H9 (cell line): ENCODE results near the gene NKIRAS2. TPM values are rescaled to one million over a fixed set of nuclear protein-coding genes. Genes with fewer than 3 reads are reported as not detected.

ENCODE experiments used
- DNase-seq: peaks from one replicate; pipeline ENCODE4 v3.0.0-alpha.2; 2017
- H2AFZ ChIP-seq: one replicate; pipeline ENCODE4 v1.6.1; 2013; ENCODE audit warnings: mild to moderate bottlenecking, low read length, control low read depth, moderate library complexity
- H2AK5ac ChIP-seq: 2 replicates; pipeline ENCODE4 v1.6.1; 2013; ENCODE audit warnings: low read length, control low read depth, mixed read lengths; ENCODE audit not compliant: insufficient read length
- H2BK120ac ChIP-seq: one replicate; pipeline ENCODE4 v1.6.1; 2013; ENCODE audit warnings: low read depth, mild to moderate bottlenecking, low read length, control low read depth, inconsistent platforms; ENCODE audit not compliant: poor library complexity, severe bottlenecking
- H2BK12ac ChIP-seq: 2 replicates; pipeline ENCODE4 v1.6.1; 2013; ENCODE audit warnings: low read length, control low read depth, mixed read lengths, low read depth; ENCODE audit not compliant: insufficient read length
- H2BK15ac ChIP-seq: 2 replicates; pipeline ENCODE4 v1.6.1; 2013; ENCODE audit warnings: low read depth, low read length, control low read depth
- H2BK20ac ChIP-seq: one replicate; pipeline ENCODE4 v1.6.1; 2013; ENCODE audit warnings: low read depth, mild to moderate bottlenecking, low read length, control low read depth, inconsistent platforms; ENCODE audit not compliant: poor library complexity, severe bottlenecking
- H2BK5ac ChIP-seq: 2 replicates; pipeline ENCODE4 v1.6.1; 2013; ENCODE audit warnings: low read length, control low read depth, mixed read lengths; ENCODE audit not compliant: insufficient read length
- H3K14ac ChIP-seq: 2 replicates; pipeline ENCODE4 v1.6.1; 2013; ENCODE audit warnings: low read length, control low read depth; ENCODE audit not compliant: insufficient read depth
- H3K18ac ChIP-seq: 2 replicates; pipeline ENCODE4 v1.6.1; 2013; ENCODE audit warnings: low read depth, mild to moderate bottlenecking, mixed read lengths, low read length, control low read depth; ENCODE audit not compliant: insufficient read length
- H3K23ac ChIP-seq: 2 replicates; pipeline ENCODE4 v1.6.1; 2013; ENCODE audit warnings: low read length, control low read depth, mixed read lengths, low read depth; ENCODE audit not compliant: insufficient read length
- H3K23me2 ChIP-seq: 2 replicates; pipeline ENCODE4 v1.6.1; 2013; ENCODE audit warnings: low read depth, mild to moderate bottlenecking, mixed read lengths, low read length, control low read depth; ENCODE audit not compliant: insufficient read length, poor library complexity, severe bottlenecking
- H3K27ac ChIP-seq: 2 replicates; pipeline ENCODE4 v1.5.1; 2013; ENCODE audit warnings: low read length, control low read depth, mixed read lengths, low read depth; ENCODE audit not compliant: insufficient read length
- H3K27me3 ChIP-seq: 2 replicates; pipeline ENCODE4 v1.6.1; 2013; ENCODE audit warnings: low read length, control low read depth, inconsistent platforms; ENCODE audit not compliant: insufficient read depth
- H3K4ac ChIP-seq: 2 replicates; pipeline ENCODE4 v1.6.1; 2013; ENCODE audit warnings: low read depth, mild to moderate bottlenecking, control low read depth, inconsistent platforms, low read length, moderate library complexity
- H3K4me1 ChIP-seq: 2 replicates; pipeline ENCODE4 v1.6.1; 2013; ENCODE audit warnings: low read length, control low read depth, inconsistent platforms; ENCODE audit not compliant: insufficient read depth
- H3K4me2 ChIP-seq: 2 replicates; pipeline ENCODE4 v1.6.1; 2013; ENCODE audit warnings: low read length, control low read depth, mixed read lengths; ENCODE audit not compliant: insufficient read length, insufficient read depth
- H3K56ac ChIP-seq: 2 replicates; pipeline ENCODE4 v1.6.1; 2013; ENCODE audit warnings: low read depth, mild to moderate bottlenecking, mixed read lengths, low read length, control low read depth; ENCODE audit not compliant: insufficient read length
- H3K79me1 ChIP-seq: 2 replicates; pipeline ENCODE4 v1.6.1; 2013; ENCODE audit warnings: low read depth, mild to moderate bottlenecking, moderate library complexity, low read length, control low read depth, inconsistent platforms; ENCODE audit not compliant: insufficient read depth, poor library complexity, severe bottlenecking
- H3K79me2 ChIP-seq: 2 replicates; pipeline ENCODE4 v1.6.1; 2013; ENCODE audit warnings: low read length, control low read depth, inconsistent platforms; ENCODE audit not compliant: insufficient read depth
- H3K9ac ChIP-seq: 2 replicates; pipeline ENCODE4 v1.6.1; 2013; ENCODE audit warnings: low read length, control low read depth, mixed read lengths; ENCODE audit not compliant: insufficient read length; ENCODE audit errors: extremely low read depth
- H3K9me3 ChIP-seq: one replicate; pipeline ENCODE4 v1.6.1; 2013; ENCODE audit warnings: low read depth, low read length, inconsistent platforms; ENCODE audit not compliant: control insufficient read depth
- H3T11ph ChIP-seq: one replicate; pipeline ENCODE4 v1.6.1; 2013; ENCODE audit warnings: mild to moderate bottlenecking, low read length, control low read depth, inconsistent platforms
- H4K20me1 ChIP-seq: one replicate; pipeline ENCODE4 v1.6.1; 2013; ENCODE audit not compliant: control insufficient read depth, insufficient read length, insufficient read depth
- H4K5ac ChIP-seq: 2 replicates; pipeline ENCODE4 v1.6.1; 2013; ENCODE audit warnings: low read depth, mild to moderate bottlenecking, mixed read lengths, low read length, control low read depth; ENCODE audit not compliant: insufficient read length
- H4K8ac ChIP-seq: replicated peaks from 2 replicates; pipeline ENCODE4 v1.6.1; 2013; ENCODE audit warnings: low read length, control low read depth, mixed read lengths, low read depth; ENCODE audit not compliant: insufficient read length
- H4K91ac ChIP-seq: 2 replicates; pipeline ENCODE4 v1.6.1; 2013; ENCODE audit warnings: low read depth, mild to moderate bottlenecking, moderate library complexity, mixed read lengths, low read length, control low read depth; ENCODE audit not compliant: insufficient read length
- H3K27ac Mint-ChIP-seq, 3 experiments: 2 replicates in 2 of 3; 3 replicates in 1 of 3; pipeline ENCODE4 v1.8.0; 2020 to 2021; ENCODE audit warnings: mixed read lengths in 3 of 3, mild to moderate bottlenecking in 1 of 3, moderate library complexity in 1 of 3
- H3K27me3 Mint-ChIP-seq: 2 replicates; pipeline ENCODE4 v1.8.0; 2021; ENCODE audit warnings: low read depth, mild to moderate bottlenecking, moderate library complexity, mixed read lengths
- H3K36me3 Mint-ChIP-seq, 3 experiments: 2 replicates in 2 of 3; 3 replicates in 1 of 3; pipeline ENCODE4 v1.8.0; 2020 to 2021; ENCODE audit warnings: low read depth in 3 of 3, mixed read lengths in 3 of 3; ENCODE audit not compliant: insufficient read depth in 1 of 3
- H3K4me1 Mint-ChIP-seq, 2 experiments: 2 replicates each; pipeline ENCODE4 v1.8.0; 2020; ENCODE audit warnings: mixed read lengths in 2 of 2
- H3K4me3 Mint-ChIP-seq, 2 experiments: 2 replicates in 1 of 2; 3 replicates in 1 of 2; pipeline ENCODE4 v1.8.0; 2020 to 2021; ENCODE audit warnings: mild to moderate bottlenecking in 2 of 2, mixed read lengths in 2 of 2, moderate library complexity in 1 of 2
- H3K9me3 Mint-ChIP-seq, 2 experiments: 2 replicates in 1 of 2; 3 replicates in 1 of 2; pipeline ENCODE4 v1.8.0; 2020; ENCODE audit warnings: mild to moderate bottlenecking in 2 of 2, mixed read lengths in 2 of 2, moderate library complexity in 1 of 2
- CTCF ChIP-seq: fragments of 200-600 bp; sonication (generic); conservative IDR thresholded peaks from 3 replicates; pipeline ENCODE4 v1.8.0; 2021; ENCODE audit warnings: antibody characterized with exemption, mild to moderate bottlenecking
- WGBS: extraction: QIAGEN DNeasy Blood & Tissue Kit; methylation state at CpG from one replicate; pipeline ENCODE4 v1.1.7; 2013; ENCODE audit warnings: missing lambda C conversion rate, low lambda C conversion rate, mixed read lengths; ENCODE audit not compliant: insufficient read length; ENCODE audit errors: extremely low coverage; 5-methylcytosine and 5-hydroxymethylcytosine counted together
- total RNA-seq: library from RNA; stranded (reverse); gene quantifications from 2 replicates; pipeline ENCODE4 v1.2.1, GENCODE V29; 2021

The NKIRAS2 gene
- total RNA-seq, 1 experiment from 2014 or later = 37.1 TPM

- H3K27ac Mint-ChIP-seq = no peak overlapping the region
- no peaks in the 10 kb centered on the region for H3K9me3 Mint-ChIP-seq
Measured at GRCh38 chr17:41988418-41988817, 31.5 kb upstream of the NKIRAS2 start.

More at GRCh38 chr17:41988418-41988817, 31.5 kb upstream of the NKIRAS2 start:
- Histone ChIP-seq H3K18ac (no peak overlapping the region), H3K79me2 (no peaks in the 10 kb centered on the region), H3K4ac (no peak overlapping the region), H2AK5ac (no peak overlapping the region), H3K4me2 (no peak overlapping the region), H4K91ac (no peak overlapping the region), H3K23me2 (no peaks in the 10 kb centered on the region), H3K27ac (no peak overlapping the region), H4K5ac (no peak overlapping the region), H2BK120ac (no peak overlapping the region), H2BK20ac (no peak overlapping the region), H3K4me1 (no peaks in the 10 kb centered on the region), H3K56ac (no peak overlapping the region), H4K8ac (no peak overlapping the region), H3T11ph (no peak overlapping the region), H3K23ac (no peak overlapping the region), H3K9me3 (no peaks in the 10 kb centered on the region), H2BK5ac (no peak overlapping the region), H3K27me3 (no peaks in the 10 kb centered on the region), H2BK15ac (no peak overlapping the region), H3K9ac (no peak overlapping the region), H4K20me1 (no peaks in the 10 kb centered on the region), H3K14ac (no peak overlapping the region), H2BK12ac (no peak overlapping the region), H3K79me1 (no peaks in the 10 kb centered on the region), H2AFZ (no peak overlapping the region)
- H3K36me3 Mint-ChIP-seq = peaks cover 53 to 99% (median 94%) of the 10 kb centered on the region in 3 experiments; a peak in 6 of 7 replicates
- no peaks in the 10 kb centered on the region for H3K4me1 Mint-ChIP-seq
- DNase-seq = no peak
- WGBS = no CpG with 5 or more reads among the region's 2 CpGs
- TF ChIP-seq CTCF = no peak
- H3K27me3 Mint-ChIP-seq = no peaks in the 10 kb centered on the region
- H3K4me3 Mint-ChIP-seq = no peak overlapping the region
